Esophagus mucosa (tissue), 1 donor: ENCODE results near the gene ZDHHC1. TPM values are rescaled to one million over a fixed set of nuclear protein-coding genes. Genes with fewer than 3 reads are reported as not detected.
A peak's percentile ranks its signal among the peaks of the same experiment; 100 is the strongest.

ENCODE experiments used
- ATAC-seq: fragments of 200-7000 bp; cut with Tn5 transposase; one replicate; pipeline ENCODE4 v1.9.1; 2020
- total RNA-seq: library from RNA; stranded (reverse); gene quantifications from one replicate; pipeline ENCODE4 v1.2.4, GENCODE V29; 2023
- donor health status: DM: yes; HTN: yes; CAD: no.

Gene ZDHHC1
- total RNA-seq, 1 donor from 2014 or later = 3.8 TPM

DNA sequence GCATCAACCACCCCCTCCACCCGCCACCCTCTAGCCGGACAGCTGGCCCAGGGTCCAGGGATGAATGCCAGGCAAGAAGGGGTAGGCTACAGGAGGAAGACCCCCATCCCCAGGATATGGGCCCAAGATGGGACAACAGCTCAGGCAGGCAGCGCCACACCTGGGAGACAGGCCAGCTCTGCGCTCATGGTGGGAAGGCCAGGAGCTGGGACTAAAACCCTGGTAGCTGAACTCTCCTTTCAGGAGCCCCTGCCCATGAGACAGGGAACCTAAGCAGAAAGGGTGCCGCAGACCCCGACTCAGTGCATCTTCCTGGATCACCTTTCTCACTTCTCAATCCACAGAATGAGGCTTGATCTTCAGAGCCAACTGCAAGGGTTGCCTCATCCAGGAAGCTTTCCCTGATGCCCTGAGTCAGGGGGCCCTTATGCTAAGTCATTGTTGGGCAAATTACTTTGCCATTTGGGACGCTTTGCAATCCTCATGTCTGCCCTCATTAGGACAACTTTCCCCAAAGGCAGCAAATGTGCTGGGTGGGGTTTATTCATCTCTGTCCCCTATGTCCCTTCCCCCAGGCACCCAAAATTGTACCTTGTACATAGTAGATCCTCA lies 9.0 kb downstream of the ZDHHC1 start:
- no peak for ATAC-seq

- no peak for ATAC-seq
Measured at GRCh38 chr16:67406111-67406971, 9.9 kb downstream of the ZDHHC1 start.

GRCh38 chr16:67405336-67405735 lies 10.9 kb downstream of the ZDHHC1 start:
- no peak for ATAC-seq

GRCh38 chr16:67404740-67405226 lies 11.5 kb downstream of the ZDHHC1 start:
- peak; percentile 96 for ATAC-seq

DNA sequence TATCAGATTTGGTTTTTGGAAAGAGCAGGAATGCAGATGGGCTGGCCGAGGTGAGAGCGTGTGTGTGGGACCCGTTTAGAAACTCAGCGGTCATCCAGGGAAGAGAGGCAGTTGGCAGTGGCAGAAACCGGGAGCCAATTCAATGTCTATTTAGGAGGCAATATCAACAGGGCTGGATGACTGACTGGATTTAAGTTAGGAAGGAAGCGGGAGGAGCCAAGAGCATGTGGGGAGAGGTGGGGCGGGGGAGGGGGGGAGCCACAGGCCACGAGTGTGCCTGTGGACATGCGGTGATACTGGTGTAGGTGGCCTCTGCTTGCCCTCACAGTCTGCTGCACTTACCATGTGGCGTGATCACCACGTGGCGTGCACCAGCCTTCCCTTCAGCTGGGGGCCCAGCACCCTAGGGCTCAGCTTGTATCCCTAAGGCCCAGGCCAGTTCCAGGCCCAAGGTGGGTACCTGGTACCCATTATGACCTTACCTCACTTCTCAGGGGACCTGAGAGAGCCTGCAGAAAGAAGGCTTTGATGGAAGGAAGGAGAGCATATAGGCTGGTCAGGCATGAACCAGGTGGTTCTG lies 12.2 kb downstream of the ZDHHC1 start:
- peak; percentile 28 for ATAC-seq

GRCh38 chr16:67400901-67401300 lies 15.4 kb downstream of the ZDHHC1 start:
- ATAC-seq = no peak

DNA sequence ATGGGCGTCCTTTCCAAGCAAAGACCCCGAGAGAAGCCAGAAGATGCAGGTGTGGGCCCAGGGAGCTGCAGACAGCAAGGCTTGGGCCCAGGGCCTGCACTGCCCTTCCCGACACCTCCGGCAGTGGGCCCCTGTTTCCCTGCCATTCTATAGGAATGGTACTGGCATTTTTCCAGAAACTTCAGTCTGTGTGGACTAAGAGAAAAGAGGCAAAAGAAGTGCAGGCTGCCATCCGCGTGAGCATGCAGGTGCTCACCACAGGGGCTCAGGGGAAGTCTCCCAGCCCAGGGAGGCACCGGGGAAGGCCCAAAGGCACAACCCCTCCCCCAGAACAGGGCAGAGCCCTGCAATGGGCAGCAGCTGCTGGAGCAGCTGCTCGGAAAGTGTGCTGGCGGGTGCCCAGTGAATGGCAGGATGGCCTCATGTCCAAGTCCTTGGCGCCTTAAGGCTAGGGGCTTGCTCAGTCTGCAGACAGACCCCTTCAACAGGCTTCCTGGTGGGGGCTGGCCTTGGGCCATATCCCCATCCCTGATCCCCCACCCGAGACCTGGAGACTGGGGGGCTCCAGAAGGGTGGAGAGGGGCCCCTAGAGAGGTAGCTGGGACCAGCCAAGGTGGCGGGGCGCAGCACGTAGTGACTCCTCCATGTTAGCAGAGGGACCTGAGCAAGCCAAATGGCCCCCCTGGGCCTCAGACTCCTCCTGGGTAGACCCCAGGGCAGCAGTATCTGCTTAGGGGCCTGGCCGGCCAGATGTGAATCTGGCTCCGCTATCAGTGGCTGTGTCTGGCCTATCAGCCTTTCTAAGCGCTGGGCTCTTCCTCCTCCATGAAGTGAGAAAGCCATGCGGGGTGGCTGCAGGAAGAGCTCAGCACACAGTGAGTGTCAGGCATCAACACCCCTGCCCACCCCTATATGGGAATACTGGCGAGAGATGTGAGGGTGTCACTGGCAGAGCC lies 16.2 kb downstream of the ZDHHC1 start:
- ATAC-seq = no peak

- ATAC-seq = no peak
Measured at GRCh38 chr16:67399218-67399733, 17.0 kb downstream of the ZDHHC1 start.

- no peak for ATAC-seq
Measured at GRCh38 chr16:67398546-67399217, 17.6 kb downstream of the ZDHHC1 start.

GRCh38 chr16:67397812-67398545 lies 18.3 kb downstream of the ZDHHC1 start:
- peak; percentile 44 for ATAC-seq

DNA sequence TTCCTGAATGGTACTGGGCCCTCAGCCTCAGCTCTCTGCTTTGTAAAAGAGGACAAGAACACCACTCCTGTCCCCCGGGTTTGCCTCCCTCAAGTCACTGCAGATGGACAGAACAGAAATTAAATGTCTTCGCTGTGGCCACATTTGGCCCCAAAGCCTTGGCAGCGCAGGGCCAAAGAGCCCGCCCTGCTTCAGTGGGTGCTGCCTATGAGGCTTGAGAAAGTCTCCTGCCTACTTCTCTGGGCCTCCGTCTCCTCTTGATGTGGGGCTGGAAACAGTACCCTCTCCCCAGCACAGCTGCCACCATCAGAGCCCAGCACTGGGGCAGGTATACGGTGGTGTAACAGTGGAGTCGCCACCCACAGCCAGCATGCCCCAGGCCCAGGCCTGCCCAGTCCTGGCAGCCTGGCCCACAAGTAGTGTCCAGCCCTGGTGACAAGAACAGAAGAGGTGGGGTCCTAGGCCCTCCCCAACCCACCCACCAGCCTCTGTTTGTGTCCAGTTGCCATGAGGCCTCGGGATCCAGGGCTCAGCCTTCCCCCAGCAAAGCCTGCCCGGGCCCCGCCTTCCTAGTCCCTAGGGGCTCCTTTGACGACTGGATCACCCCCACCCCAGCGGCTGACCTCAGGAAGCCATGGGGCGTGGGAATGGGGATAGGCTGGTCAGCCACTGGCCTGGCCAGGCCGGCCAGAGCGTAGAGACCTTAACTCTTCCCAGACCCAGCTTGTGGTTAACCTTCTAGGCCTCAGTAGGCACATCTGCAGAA lies 19.1 kb downstream of the ZDHHC1 start:
- no peak for ATAC-seq

GRCh38 chr16:67396159-67397035 lies 19.9 kb downstream of the ZDHHC1 start:
- ATAC-seq = peak; percentile 77

DNA sequence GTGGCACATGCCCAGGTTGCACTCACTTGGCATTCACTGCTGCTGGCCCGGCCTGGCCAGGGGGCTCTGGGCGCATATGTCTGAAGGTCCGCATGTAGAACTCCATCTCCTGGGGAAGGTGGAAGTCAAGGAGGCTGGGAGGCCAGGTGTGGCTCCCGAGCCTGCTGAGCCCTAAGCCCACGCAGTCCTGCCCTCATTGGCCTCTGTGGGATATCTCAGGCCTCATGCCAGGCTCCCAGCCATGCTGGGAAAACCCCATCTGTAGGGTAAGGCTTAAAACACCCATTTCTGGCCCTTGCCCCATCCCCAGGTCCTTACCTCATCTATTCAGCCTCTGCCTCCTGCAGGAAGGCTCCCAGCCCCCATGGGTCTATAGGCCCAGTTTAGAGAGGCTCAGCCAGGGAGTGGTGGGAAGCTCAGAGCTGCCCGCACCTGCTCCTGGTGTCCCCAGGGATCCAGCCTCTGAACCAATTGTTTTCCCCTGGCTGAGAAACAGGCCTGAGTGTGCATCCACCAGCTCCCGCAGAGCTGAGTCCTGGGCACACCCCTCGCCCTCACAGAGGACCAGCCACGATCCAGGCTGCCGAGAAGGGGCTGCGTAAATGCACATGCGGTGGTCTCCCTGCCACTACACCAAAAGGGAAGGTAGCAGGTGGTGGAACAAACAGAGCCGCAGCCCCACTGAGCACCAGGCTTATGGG lies 20.7 kb downstream of the ZDHHC1 start:
- peak; percentile 6 for ATAC-seq

GRCh38 chr16:67395105-67395457 lies 21.2 kb downstream of the ZDHHC1 start:
- no peak for ATAC-seq

- no peak for ATAC-seq
Measured at GRCh38 chr16:67394155-67395104, 21.8 kb downstream of the ZDHHC1 start.

- no peak for ATAC-seq
Measured at GRCh38 chr16:67393788-67394154, 22.5 kb downstream of the ZDHHC1 start.

- peak; percentile 26 for ATAC-seq
Measured at GRCh38 chr16:67393111-67393787, 23.0 kb downstream of the ZDHHC1 start, which contains the start of gene TPPP3. Gene TPPP3 (minus strand): TSS chr16:67393498. CDS start chr16:67391111, 2,387 bp downstream.
